Measurements from ENCODE around the gene KLHL2.
A peak's percentile ranks its signal among the peaks of the same experiment; 100 is the strongest.

Gene KLHL2

DNA sequence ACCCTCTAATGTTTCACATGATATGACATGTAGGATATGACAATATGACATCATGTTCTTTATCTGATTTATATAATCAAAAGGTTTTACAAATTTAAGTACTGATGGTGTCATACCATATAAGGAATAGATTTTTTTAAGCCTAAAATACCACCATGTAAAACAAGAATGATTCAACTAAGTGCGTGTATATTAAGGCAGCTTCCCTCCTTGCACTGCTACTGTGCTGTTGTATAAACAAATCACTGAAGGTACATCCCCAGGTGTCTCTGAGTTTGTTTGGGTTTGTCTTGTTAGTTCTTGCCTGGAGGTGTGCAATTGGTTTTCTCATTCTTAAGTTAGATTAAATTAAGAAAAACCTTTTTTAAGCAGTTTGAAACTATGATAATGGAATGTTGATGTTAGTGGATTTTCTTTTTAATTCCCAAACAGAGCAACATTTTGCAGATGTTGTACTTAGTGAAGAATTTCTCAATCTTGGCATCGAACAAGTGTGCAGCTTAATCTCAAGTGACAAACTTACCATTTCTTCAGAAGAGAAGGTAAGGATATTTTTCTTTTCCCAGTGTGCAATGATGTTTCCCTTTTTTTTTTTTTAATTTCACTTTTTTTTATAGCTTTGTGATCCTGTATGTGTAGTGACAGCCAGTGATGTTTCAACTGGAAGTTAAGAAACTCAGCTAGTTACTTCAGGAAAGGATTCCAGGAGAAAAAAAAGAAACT, 86.7 kb downstream of the KLHL2 start:
- DNase-seq, result no peak

DNA sequence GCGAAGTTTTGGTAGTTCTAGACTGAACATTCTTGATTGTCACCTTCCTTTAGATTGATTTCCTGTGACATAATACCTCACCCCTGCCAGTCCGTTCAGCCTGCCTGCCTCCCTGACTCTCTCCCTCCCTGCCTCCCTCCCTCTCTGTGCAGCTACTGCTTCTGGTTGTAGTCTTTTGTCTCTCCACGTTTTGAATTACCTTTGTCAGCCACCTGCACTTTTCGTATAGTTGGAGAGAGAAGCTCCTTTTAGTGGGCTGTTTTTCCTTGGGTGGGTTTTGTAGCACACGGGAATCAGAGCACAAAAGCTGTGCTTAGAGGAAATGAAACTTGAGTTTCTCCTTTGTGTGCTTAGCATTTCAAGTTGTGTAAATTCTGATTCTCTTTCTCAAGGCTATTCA, 87.5 kb downstream of the KLHL2 start:
- DNase-seq, result no peak

GRCh38 chr4:165297626-165298025, 90.3 kb downstream of the KLHL2 start:
- no peak for DNase-seq

GRCh38 chr4:165299399-165300060, 92.2 kb downstream of the KLHL2 start:
- no peak for DNase-seq

GRCh38 chr4:165301833-165302232, 94.5 kb downstream of the KLHL2 start:
- DNase-seq, result no peak

DNA sequence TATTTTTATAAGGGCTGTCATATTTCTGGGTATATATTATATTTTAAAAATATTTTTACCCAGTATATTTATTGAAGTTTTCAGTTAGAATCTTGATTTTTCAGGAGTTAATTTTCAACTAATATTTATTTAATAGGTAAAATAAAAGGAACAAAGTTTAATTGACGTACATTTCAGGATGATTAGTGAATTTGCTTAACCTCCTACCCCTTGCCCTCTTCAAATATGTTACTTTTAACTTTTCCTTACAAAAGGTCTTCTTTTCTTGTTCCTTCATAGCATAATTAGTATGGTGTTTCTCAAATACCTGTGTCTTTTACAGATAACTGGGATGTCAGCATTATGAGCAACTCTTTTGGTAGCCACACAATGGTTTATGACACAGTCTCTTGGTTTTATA, 95.3 kb downstream of the KLHL2 start:
- no peak for DNase-seq

DNA sequence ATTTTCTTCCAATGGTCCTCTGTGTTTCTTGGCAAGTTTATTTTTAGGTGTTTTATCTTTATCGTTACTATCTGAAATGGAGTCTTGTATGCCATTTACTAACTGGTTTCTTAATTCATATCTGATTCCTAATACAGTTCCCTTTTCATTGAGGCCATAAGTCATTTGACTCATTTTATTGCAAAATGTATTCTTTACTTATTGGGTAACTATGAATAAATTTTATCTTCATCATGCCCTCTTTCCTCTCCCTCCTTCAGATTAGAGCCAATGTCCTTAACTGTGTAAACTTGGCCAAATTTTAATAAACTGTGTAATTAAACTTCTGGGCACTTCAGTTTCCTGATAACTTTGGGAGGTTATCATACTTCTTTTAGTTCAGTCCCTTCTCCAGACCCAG, 100.8 kb downstream of the KLHL2 start:
- DNase-seq, result no peak

GRCh38 chr4:165308606-165309005, 101.2 kb downstream of the KLHL2 start:
- DNase-seq, result no peak

DNA sequence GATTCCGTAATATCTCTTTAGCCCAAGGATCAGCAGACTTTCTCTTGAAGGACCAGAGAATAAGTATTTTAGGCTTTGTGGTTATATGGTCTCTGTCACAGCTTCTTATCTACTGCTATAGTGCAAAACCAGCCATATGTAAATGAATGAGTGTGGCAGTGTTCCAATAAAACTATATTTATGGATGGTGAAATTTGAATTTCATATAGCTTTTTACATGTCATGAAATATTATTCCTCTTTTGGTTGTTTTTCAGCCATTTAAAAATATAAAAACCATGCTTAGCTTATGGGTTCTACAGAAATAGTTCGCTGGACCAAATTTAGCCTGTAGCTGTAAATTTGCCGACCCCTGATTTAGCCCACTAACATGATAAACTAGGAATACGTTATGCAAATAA, 102.1 kb downstream of the KLHL2 start:
- DNase-seq, result no peak

GRCh38 chr4:165312506-165312905, 105.1 kb downstream of the KLHL2 start:
- DNase-seq, result no peak

- DNase-seq, result no peak
Observed at GRCh38 chr4:165319030-165319429, 111.7 kb downstream of the KLHL2 start.

DNA sequence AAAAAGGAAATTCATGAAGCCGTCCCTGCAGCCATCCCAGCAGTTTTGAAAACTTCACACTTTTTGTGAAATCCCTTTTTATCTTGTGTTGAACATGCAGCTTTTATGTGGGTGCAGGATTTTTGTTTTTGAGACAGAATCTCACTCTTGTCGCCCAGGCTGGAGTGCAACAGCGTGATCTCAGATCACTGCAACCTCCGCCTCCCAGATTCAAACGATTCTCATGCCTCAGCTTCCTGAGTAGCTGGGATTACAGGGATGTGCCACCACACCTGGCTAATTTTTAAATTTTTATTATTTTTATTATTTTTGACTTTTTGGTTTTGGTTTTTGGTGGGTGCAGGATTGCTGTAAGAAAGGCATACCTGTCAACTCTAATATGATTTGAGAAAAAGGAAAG, 112.1 kb downstream of the KLHL2 start:
- no peak for DNase-seq

GRCh38 chr4:165324236-165324917, 117.0 kb downstream of the KLHL2 start:
- DNase-seq, result no peak

GRCh38 chr4:165324918-165325304, 117.5 kb downstream of the KLHL2 start:
- no peak for DNase-seq

DNA sequence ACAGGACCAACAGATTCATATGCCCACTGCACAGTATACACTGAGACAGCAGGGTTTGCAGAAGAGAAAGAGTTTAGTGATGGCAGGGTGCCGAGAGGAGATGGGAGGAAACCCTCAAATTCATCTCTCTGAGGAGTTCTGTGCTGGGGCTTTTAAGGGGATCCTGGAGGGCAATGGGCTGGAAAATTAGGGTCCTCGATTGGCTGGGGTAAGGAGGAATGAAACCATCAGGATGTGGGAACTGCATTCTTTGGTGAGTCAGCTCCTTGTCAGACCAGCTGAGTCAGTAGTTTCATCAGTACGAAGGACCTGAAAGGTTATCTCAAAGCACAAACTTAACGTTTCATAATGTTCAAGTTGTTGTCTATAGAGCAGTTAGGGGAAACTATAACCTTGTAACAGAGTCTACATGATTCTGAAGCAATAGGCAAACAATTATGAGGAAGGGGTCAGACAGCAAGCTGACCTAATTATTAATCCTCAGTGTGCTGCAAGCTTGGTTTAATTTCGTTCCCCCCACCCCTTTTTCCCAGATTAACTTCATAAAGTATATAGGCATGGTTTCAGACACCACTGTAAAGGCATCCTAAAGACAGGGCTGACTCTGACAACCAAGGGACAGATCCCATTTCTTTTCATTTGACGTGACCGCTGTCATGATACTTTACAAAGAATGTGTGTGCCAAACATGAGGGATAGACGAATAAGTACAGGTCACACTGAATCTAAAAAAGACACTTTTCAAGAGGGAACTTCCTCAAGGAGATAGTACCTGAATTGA, 118.6 kb downstream of the KLHL2 start:
- DNase-seq, result peak; percentile 4 to 43

DNA sequence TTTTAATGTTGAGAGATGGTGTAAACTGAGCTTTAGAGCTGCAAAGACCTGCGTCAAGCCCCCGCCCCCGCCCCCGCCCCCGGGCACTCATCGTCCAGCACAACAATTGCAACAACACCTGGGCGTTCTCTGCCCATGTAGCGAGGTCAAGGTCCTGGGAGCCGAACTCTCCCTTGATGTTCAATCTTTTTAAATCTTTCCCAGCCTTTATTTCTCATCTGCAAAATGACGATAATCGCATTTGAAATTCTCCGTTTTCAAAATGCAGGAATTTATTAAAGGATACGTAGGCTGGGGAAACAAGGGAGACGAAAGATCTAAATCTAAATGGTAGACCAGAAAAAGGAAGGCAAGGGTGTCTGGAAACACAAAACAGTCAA, 119.5 kb downstream of the KLHL2 start:
- DNase-seq, result peak in 1 of 2 experiments; percentile 32

DNA sequence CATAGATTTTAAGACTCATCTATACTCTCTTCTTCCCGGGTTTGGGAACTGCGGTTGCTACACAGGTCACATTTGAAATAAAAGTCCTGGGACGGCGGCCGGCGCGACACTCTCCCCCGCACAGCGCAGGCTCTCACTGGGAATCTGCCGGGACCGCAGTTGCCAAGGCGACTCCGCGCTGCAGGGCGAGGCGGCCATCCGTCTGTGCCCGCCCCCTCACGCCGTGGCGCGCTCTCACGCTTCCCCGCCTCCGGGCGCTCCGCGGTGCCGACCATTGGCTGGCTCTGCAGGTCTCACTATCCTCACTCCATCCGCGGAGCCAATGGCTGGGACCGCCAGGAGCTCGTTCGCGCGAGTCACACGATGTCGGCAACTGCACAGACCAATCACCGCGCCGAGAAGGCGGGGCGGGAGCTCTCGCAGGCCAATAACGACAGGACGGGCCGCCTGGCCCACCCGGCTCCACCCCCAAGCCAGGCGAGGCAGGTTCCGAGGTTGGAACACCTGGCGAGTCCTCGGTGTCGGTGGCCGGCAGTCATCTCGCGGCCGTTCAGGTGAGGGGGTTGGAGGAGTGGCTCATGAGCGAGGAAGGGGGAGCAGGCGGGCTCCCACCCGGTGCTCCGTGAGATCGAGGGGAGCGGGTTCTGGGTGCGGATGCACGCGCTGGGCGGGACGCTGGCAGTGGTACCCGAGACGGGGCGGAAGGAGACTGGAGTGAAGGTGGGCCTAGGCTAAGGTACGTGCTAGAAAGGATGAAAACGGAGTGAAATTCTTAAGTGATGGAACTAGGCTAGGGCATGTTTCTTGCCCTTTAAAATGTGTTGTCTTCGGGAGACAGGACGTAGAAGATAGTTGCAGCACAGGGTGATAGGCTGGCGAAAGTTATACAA, 120.1 kb downstream of the KLHL2 start, which contains the start of gene MSMO1:
TSS of gene MSMO1 (plus strand) at position 459 of the 890 bp plus-strand sequence. CDS start 5,702 bp downstream, outside the sequence.
- peak; percentile 87 to 90 for DNase-seq

DNA sequence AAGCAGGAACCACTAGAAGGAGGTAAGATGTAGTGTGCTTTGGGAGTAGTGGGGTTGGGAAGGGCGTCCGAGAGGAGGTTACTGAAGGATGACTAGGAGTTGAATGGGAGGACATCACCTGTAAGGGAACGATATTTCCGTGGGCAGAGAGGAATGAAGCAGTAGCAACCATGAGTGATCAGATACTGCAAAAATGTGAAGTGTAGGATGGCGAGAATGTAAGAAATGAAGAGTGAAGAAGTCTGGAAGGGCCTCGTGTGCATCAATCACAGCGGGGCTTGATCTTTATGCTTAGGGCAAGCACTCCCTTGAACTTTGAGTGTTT, 120.7 kb downstream of the KLHL2 start:
- DNase-seq, result no peak

DNA sequence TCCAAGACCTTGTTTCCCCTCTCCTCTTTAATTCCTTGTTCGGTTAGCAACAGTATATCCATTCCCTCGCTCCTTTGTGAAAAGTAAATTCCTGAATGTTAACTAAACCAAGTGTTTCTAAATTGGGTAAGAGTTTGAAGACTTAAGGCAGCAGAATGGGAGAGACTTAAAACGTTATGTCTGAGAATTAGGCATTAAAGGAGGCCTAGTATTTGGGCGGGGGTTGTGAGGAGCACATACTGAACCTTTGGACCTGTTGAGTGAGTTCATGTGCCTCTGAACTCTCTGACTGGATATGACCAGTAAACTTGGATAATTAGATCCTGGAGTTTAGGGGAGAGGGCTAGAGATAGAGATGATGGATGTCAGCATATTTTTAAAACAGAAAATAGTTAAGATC, 121.3 kb downstream of the KLHL2 start:
- no peak for DNase-seq

DNA sequence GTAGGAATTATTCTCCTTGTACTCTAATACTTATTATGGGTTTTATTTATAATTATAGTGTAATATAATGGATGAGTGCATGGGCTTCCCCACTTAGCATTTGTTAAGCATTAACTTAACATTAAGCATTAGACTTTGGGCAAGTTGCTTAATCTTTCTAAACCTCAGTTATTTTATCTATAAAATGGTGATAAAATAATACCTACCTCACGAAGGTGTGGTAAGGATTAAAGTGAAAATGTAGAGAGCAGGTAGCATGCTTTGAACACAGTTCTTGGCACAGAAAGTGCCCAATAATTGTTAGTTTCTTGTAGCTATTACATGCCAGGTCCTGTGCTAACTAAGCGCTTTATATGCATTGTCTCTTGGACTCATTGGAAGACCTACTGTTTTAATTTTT, 122.7 kb downstream of the KLHL2 start:
- no peak for DNase-seq

- DNase-seq, result no peak
Observed at GRCh38 chr4:165330666-165331065, 123.3 kb downstream of the KLHL2 start.

DNA sequence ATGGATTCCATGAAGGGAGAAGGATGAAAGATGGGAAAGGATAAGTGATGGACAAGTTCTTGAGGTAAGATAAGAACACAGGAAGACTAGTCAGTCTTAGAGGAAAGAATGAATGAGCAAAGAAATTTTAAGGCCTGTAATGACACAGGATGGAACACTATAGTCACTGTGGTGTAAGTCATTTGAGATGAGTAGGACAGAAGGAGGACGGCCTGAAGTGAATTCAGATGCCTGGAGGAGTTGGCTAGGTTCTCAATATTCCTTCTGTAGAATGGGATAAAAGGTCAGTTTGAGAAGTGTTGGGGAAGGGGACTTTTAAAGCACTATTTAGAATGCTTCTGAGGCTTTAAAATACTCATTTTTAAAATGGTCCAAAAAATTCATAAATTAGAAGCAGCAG, 124.0 kb downstream of the KLHL2 start:
- no peak for DNase-seq
